Naive B cell (primary cell): ENCODE measurements around the gene SLC16A13. TPM values are rescaled to one million over a fixed set of nuclear protein-coding genes. Genes with fewer than 3 reads are reported as not detected.
A peak's percentile ranks its signal among the peaks of the same experiment; 100 is the strongest.

Source experiments
- ATAC-seq, 2 donors: fragments of 150-1000 bp; cut with Tn5 transposase; 2 replicates each; pipeline ENCODE4 v1.10.0; 2021; ENCODE audit warnings: low read depth in 2 of 2, mild to moderate bottlenecking in 2 of 2, moderate library complexity in 2 of 2
- DNase-seq: peaks from one replicate; pipeline ENCODE4 v3.0.0; 2022
- H3K27ac Mint-ChIP-seq, 6 donors: one replicate each; pipeline ENCODE4 v1.8.0; 2020 to 2022; ENCODE audit warnings: mild to moderate bottlenecking in 6 of 6, mixed read lengths in 6 of 6, moderate library complexity in 5 of 6, inconsistent platforms in 2 of 6
- H3K27me3 Mint-ChIP-seq, 3 donors: one replicate each; pipeline ENCODE4 v1.8.0; 2021 to 2022; ENCODE audit warnings: mixed read lengths in 3 of 3, mild to moderate bottlenecking in 1 of 3
- H3K36me3 Mint-ChIP-seq, 2 donors: one replicate each; pipeline ENCODE4 v1.8.0; 2020 to 2022; ENCODE audit warnings: mixed read lengths in 2 of 2, inconsistent platforms in 1 of 2, mild to moderate bottlenecking in 1 of 2
- H3K4me1 Mint-ChIP-seq, 3 donors: one replicate each; pipeline ENCODE4 v1.8.0; 2020 to 2022; ENCODE audit warnings: mixed read lengths in 3 of 3, inconsistent platforms in 1 of 3, mild to moderate bottlenecking in 1 of 3, moderate library complexity in 1 of 3
- H3K4me3 Mint-ChIP-seq, 8 donors: one replicate each; pipeline ENCODE4 v1.8.0; 2020 to 2022; ENCODE audit warnings: mild to moderate bottlenecking in 8 of 8, mixed read lengths in 8 of 8, moderate library complexity in 8 of 8, inconsistent platforms in 2 of 8
- H3K9me3 Mint-ChIP-seq, 7 donors: one replicate each; pipeline ENCODE4 v1.8.0; 2020 to 2022; ENCODE audit warnings: mixed read lengths in 7 of 7, mild to moderate bottlenecking in 5 of 7, inconsistent platforms in 2 of 7, moderate library complexity in 1 of 7
- polyA plus RNA-seq, 6 donors: library from polyadenylated mRNA; unstranded; fragments of 300-500 nt; fragmentation: Illumina TruSeq; gene quantifications; one replicate each; pipeline ENCODE4 v1.2.3, GENCODE V29; 2021; ENCODE audit warnings: low read depth in 6 of 6

The SLC16A13 gene
- polyA plus RNA-seq, 6 donors from 2014 or later: 0.66 to 3.0 (median 2.4) TPM

DNA sequence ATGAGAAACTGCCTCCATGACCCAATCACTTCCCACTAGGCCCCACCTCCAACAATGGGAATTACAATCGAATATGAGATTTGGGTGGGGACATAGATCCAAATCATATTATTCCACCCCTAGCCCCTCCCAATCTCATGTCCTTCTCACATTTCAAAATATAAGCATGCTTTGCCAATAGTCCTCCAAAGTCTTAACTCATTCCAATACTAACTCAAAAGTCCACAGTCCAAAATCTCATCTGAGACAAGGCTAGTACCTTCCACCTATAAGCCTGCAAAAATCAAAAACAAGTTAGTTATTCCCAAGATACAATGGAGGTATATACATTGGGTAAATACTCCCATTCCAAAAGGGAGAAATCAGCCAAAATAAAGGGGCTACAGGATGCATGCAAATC lies 31.4 kb downstream of the SLC16A13 start:
- no peak for ATAC-seq
- Mint-ChIP-seq H3K27ac (no peak overlapping the region), H3K36me3 (peaks cover 9 to 25% of the 10 kb centered on the region in 2 donors), H3K9me3 (peaks cover 11 to 30% (median 18%) of the 10 kb centered on the region in 7 donors), H3K27me3 (peaks cover 8 to 57% (median 47%) of the 10 kb centered on the region in 3 donors), H3K4me1 (peaks cover under 1 to 14% (median 9%) of the 10 kb centered on the region in 3 donors), H3K4me3 (no peak overlapping the region)
- DNase-seq: no peak

DNA sequence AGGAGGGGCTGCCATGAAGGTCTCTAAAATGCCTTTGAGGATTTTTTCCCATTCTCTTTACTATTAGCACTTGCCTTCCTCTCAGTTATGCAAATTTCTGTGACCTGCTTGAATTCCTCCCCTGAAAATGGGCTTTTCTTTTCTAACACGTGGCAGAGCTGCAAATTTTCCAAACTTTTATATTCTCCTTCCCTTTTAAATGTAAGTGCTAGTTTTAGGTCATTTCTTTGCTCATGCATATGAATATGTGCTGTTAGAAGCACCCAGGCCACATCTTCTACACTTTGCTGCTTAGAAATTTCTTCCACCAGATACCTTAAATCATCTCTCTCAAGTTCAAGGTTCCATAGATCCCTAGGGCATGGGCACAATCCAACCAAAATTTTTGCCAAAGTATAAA lies 32.5 kb downstream of the SLC16A13 start:
- Mint-ChIP-seq H3K27me3 (peaks cover 7 to 56% (median 39%) of the 10 kb centered on the region in 3 donors), H3K9me3 (peaks cover 11 to 30% (median 18%) of the 10 kb centered on the region in 7 donors), H3K27ac (peak overlapping the region in 1 of 6 donors; percentile 88), H3K4me1 (peaks cover 6 to 25% (median 13%) of the 10 kb centered on the region in 3 donors), H3K4me3 (no peak overlapping the region), H3K36me3 (peaks cover 9 to 25% of the 10 kb centered on the region in 2 donors)
- DNase-seq (no peak), ATAC-seq (no peak)

- H3K4me1 Mint-ChIP-seq: peaks cover 6 to 26% (median 10%) of the 10 kb centered on the region in 3 donors
- H3K27ac Mint-ChIP-seq: peak overlapping the region in 1 of 6 donors; percentile 34
- no peak for DNase-seq
- H3K4me3 Mint-ChIP-seq: no peak overlapping the region
- ATAC-seq: no peak
- peaks cover 0 to 35% (median 24%) of the 10 kb centered on the region in 3 donors for H3K27me3 Mint-ChIP-seq
- H3K36me3 Mint-ChIP-seq: peaks cover 9 to 25% of the 10 kb centered on the region in 2 donors
- H3K9me3 Mint-ChIP-seq: peaks cover 11 to 30% (median 18%) of the 10 kb centered on the region in 7 donors
These were observed 34.9 kb downstream of the SLC16A13 start for GRCh38 chr17:7070712-7071111.

DNA sequence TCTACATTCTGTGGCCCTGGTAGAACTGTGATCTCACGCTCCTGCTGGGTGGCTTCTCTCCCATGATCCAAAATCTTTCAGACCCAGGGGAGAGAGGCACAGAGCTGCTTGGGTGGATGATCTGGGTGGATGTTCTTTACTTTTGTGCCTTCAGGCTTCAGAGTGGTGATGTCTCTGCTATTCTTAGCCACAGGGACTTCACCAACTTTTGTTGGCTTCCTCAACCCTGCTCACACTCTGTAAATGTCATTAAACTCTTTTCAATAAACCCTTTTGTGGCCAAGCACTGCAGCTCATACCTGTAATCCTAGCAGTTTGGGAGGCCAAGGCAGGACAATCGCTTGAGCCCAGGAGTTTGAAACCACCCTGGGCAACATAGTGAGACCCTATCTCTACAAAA lies 36.6 kb downstream of the SLC16A13 start:
- Mint-ChIP-seq H3K9me3 (peaks cover 9 to 20% (median 15%) of the 10 kb centered on the region in 7 donors), H3K27me3 (peaks cover 0 to 36% (median 19%) of the 10 kb centered on the region in 3 donors), H3K36me3 (peaks cover 9 to 22% of the 10 kb centered on the region in 2 donors), H3K4me1 (peaks cover 6 to 31% (median 10%) of the 10 kb centered on the region in 3 donors), H3K27ac (peak overlapping the region in 5 of 6 donors; percentile 20 to 95 (median 72)), H3K4me3 (peak overlapping the region in 5 of 8 donors; percentile 4 to 78 (median 56))
- ATAC-seq (no peak), DNase-seq (no peak)

GRCh38 chr17:7074931-7075330 lies 39.1 kb downstream of the SLC16A13 start:
- Mint-ChIP-seq H3K27ac (no peak overlapping the region), H3K36me3 (no peaks in the 10 kb centered on the region), H3K27me3 (peaks cover 0 to 38% (median 13%) of the 10 kb centered on the region in 3 donors), H3K9me3 (no peaks in the 10 kb centered on the region), H3K4me3 (no peak overlapping the region), H3K4me1 (peaks cover 6 to 31% (median 10%) of the 10 kb centered on the region in 3 donors)
- DNase-seq (no peak), ATAC-seq (no peak)

DNA sequence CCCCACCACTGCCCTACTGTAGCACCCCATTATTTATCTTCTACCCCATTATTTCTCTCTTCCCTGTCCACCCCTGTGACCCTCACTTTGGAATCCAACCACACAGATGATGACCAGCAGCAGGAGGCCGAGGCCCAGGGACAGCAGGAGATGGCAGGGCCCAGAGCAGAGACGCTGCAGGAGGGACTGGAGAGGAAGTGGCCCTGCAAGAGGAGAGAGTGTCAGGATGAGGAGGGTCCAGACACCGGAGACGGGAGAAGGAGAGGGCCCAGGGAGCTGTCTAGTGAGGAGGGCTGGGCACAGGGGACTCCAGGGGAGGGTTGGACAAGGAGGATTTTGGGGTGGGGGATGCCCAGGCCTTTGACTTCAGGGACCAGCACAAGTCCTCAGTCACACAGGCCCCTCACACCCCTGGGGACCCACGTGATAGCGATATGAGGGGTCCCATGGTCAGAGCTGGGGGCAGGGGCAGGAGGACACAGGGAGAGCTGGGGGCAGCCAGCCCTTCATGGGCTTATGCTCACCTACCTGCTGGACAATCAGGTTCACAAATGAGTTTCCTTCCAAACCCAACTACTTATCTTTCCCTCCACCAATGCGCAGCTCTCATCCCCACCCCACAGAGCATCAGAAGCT lies 42.2 kb downstream of the SLC16A13 start:
- Mint-ChIP-seq H3K27me3 (peaks cover 0 to 40% (median 21%) of the 10 kb centered on the region in 3 donors), H3K9me3 (no peaks in the 10 kb centered on the region), H3K27ac (peak overlapping the region in 1 of 6 donors; percentile 76), H3K36me3 (no peaks in the 10 kb centered on the region), H3K4me1 (peaks cover 4 to 34% (median 4%) of the 10 kb centered on the region in 3 donors), H3K4me3 (no peak overlapping the region)
- ATAC-seq (no peak), DNase-seq (no peak)

- Mint-ChIP-seq H3K4me3 (no peak overlapping the region), H3K27me3 (peaks cover 0 to 47% (median 28%) of the 10 kb centered on the region in 3 donors), H3K36me3 (no peaks in the 10 kb centered on the region)
These were observed 42.9 kb downstream of the SLC16A13 start for GRCh38 chr17:7078711-7079110.

GRCh38 chr17:7079581-7080455 lies 44.0 kb downstream of the SLC16A13 start, which contains the start of gene CLEC10A:
TSS of gene CLEC10A (minus strand) at chr17:7080251. CDS start at chr17:7078812, 1,439 bp downstream.
- no peaks in the 10 kb centered on the region for H3K36me3 Mint-ChIP-seq
- DNase-seq (no peak), ATAC-seq (no peak)
- H3K27ac Mint-ChIP-seq: peak within 1 kb of the TSS in 2 of 6 donors; percentile 29 to 84
- no peaks in the 10 kb centered on the region for H3K9me3 Mint-ChIP-seq
- peaks cover 4 to 43% (median 9%) of the 10 kb centered on the region in 3 donors for H3K4me1 Mint-ChIP-seq
- peaks cover 6 to 56% (median 38%) of the 10 kb centered on the region in 3 donors for H3K27me3 Mint-ChIP-seq
- H3K4me3 Mint-ChIP-seq: peak within 1 kb of the TSS in 2 of 8 donors; percentile 12 to 59

More at GRCh38 chr17:7078711-7079110, 42.9 kb downstream of the SLC16A13 start:
- peaks cover 4 to 35% (median 4%) of the 10 kb centered on the region in 3 donors for H3K4me1 Mint-ChIP-seq
- no peaks in the 10 kb centered on the region for H3K9me3 Mint-ChIP-seq
- DNase-seq: no peak
- H3K27ac Mint-ChIP-seq: peak overlapping the region in 2 of 6 donors; percentile 74 to 84
- no peak for ATAC-seq

DNA sequence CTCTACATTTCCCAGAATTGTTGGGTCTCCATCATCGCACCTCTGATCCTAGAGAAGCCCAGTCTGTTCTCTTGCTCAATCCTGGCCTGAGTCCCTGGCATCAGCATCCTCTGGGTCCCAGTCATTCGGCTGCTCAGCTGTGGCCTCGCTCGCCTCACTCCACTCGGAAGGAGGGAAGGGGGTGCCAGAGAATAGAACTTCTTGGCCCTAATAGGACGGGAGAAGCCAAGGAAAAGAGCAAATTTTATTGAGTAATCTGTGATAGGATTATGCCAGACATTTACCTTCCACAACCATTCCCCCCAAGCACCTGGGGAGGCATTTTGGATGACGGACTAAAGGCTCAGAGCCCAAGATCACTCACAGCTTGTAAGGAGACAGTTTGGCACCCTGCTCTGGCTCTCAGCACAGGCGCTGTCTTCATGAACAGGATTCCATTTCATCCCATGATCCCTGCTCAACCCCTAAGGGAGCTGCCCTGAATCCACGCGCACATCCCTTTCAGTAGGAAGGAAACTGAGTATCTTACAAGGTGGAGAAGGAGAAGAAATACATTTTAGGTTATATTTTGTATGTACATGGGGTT lies 44.7 kb downstream of the SLC16A13 start:
- H3K36me3 Mint-ChIP-seq: no peaks in the 10 kb centered on the region
- H3K27ac Mint-ChIP-seq: no peak overlapping the region
- DNase-seq: no peak
- peaks cover 4 to 43% (median 9%) of the 10 kb centered on the region in 3 donors for H3K4me1 Mint-ChIP-seq
- peaks cover 6 to 57% (median 38%) of the 10 kb centered on the region in 3 donors for H3K27me3 Mint-ChIP-seq
- no peaks in the 10 kb centered on the region for H3K9me3 Mint-ChIP-seq
- no peak overlapping the region for H3K4me3 Mint-ChIP-seq
- ATAC-seq: no peak

- no peaks in the 10 kb centered on the region for H3K36me3 Mint-ChIP-seq
- H3K4me1 Mint-ChIP-seq: peaks cover 4 to 43% (median 9%) of the 10 kb centered on the region in 3 donors
- DNase-seq (peak; percentile 17), ATAC-seq (peak in 1 of 2 donors; percentile 27)
- peak overlapping the region in 2 of 8 donors; percentile 16 to 59 for H3K4me3 Mint-ChIP-seq
- H3K27me3 Mint-ChIP-seq: peaks cover 11 to 64% (median 44%) of the 10 kb centered on the region in 3 donors
- no peaks in the 10 kb centered on the region for H3K9me3 Mint-ChIP-seq
- H3K27ac Mint-ChIP-seq: peak overlapping the region in 2 of 6 donors; percentile 56 to 91
These were observed 45.7 kb downstream of the SLC16A13 start for GRCh38 chr17:7081341-7082062.

- no peaks in the 10 kb centered on the region for H3K36me3 Mint-ChIP-seq
- DNase-seq: no peak
- H3K9me3 Mint-ChIP-seq: no peaks in the 10 kb centered on the region
- peaks cover 4 to 38% (median 9%) of the 10 kb centered on the region in 3 donors for H3K4me1 Mint-ChIP-seq
- peak overlapping the region in 1 of 6 donors; percentile 22 for H3K27ac Mint-ChIP-seq
- no peak for ATAC-seq
- peaks cover 16 to 57% (median 32%) of the 10 kb centered on the region in 3 donors for H3K27me3 Mint-ChIP-seq
- H3K4me3 Mint-ChIP-seq: no peak overlapping the region
These were observed 47.8 kb downstream of the SLC16A13 start for GRCh38 chr17:7083592-7083991.

DNA sequence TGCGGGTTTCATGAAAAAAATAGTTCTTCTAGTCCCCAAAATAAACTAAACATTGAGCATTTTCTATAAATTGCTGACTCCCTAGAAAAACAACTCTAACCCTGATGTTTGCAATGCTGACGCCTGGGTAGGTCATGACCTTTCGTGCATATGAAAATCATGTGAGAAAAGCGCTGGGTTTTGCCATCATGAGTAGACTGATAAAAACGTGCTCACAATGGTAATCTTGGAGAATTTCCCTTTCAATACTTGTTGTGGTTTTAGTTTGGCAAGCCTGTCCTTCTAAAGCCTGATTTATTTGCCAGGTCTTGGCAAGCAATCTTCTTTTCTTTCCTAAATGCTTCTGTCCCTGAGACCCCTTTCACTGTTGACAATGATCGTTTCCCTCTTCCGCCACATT lies 48.3 kb downstream of the SLC16A13 start:
- Mint-ChIP-seq H3K9me3 (no peaks in the 10 kb centered on the region), H3K36me3 (no peaks in the 10 kb centered on the region), H3K4me1 (peaks cover 4 to 38% (median 9%) of the 10 kb centered on the region in 3 donors), H3K27me3 (peaks cover 16 to 52% (median 32%) of the 10 kb centered on the region in 3 donors), H3K27ac (no peak overlapping the region), H3K4me3 (peak overlapping the region in 2 of 8 donors; percentile 2 to 59)
- no peak for DNase-seq
- ATAC-seq: no peak
